ENCODE data around the gene CCNI.
"Not testable (repeated sequence)": the region's sequence is repeated elsewhere in the genome, so short reads cannot be mapped to it uniquely, and the experiment has no call there.

The CCNI gene

GRCh38 chr4:77075869-77076799 lies at the start of gene CCNI:
Gene CCNI, minus strand, starts transcription at chr4:77075989. Its CDS starts 9,627 bp downstream, at chr4:77066362.
- DNase-seq, result peak; percentile 100

- DNase-seq, result no peak
Observed at GRCh38 chr4:77124576-77124975, 48.8 kb upstream of the CCNI start.

- DNase-seq, result no peak
Observed at GRCh38 chr4:77123411-77123810, 47.6 kb upstream of the CCNI start.

- DNase-seq, result no peak
Observed at GRCh38 chr4:77122656-77123055, 46.9 kb upstream of the CCNI start.

GRCh38 chr4:77121736-77122240 lies 46.0 kb upstream of the CCNI start:
- no peak for DNase-seq

- DNase-seq, result no peak
Observed at GRCh38 chr4:77120886-77121508, 45.2 kb upstream of the CCNI start.

GRCh38 chr4:77117721-77118120 lies 41.9 kb upstream of the CCNI start:
- no peak for DNase-seq

GRCh38 chr4:77113069-77113468 lies 37.3 kb upstream of the CCNI start:
- no peak for DNase-seq

GRCh38 chr4:77110730-77111129 lies 34.9 kb upstream of the CCNI start:
- DNase-seq, result no peak

GRCh38 chr4:77104791-77105540 lies 29.2 kb upstream of the CCNI start:
- peak; percentile 28 for DNase-seq

- DNase-seq, result no peak
Observed at GRCh38 chr4:77104388-77104787, 28.6 kb upstream of the CCNI start.

GRCh38 chr4:77100234-77100633 lies 24.4 kb upstream of the CCNI start:
- DNase-seq, result no peak

- no peak for DNase-seq
Observed at GRCh38 chr4:77097611-77098010, 21.8 kb upstream of the CCNI start.

- peak; percentile 75 for DNase-seq
Observed at GRCh38 chr4:77095101-77095821, 19.5 kb upstream of the CCNI start.

- DNase-seq, result no peak
Observed at GRCh38 chr4:77094496-77094895, 18.7 kb upstream of the CCNI start.

GRCh38 chr4:77093401-77093800 lies 17.6 kb upstream of the CCNI start:
- no peak for DNase-seq

GRCh38 chr4:77092975-77093374 lies 17.2 kb upstream of the CCNI start:
- no peak for DNase-seq

GRCh38 chr4:77089866-77090265 lies 14.1 kb upstream of the CCNI start:
- DNase-seq, result no peak

- DNase-seq, result not testable (repeated sequence)
Observed at GRCh38 chr4:77087027-77087426, 11.2 kb upstream of the CCNI start.

GRCh38 chr4:77084019-77084639 lies 8.3 kb upstream of the CCNI start:
- peak; percentile 20 for DNase-seq

GRCh38 chr4:77082886-77083608 lies 7.3 kb upstream of the CCNI start:
- DNase-seq, result no peak

Measured in eye (tissue), 1 donor.